Ovary (tissue), 9 donors: ENCODE results near the gene FSTL5. TPM values are rescaled to one million over a fixed set of nuclear protein-coding genes. Genes with fewer than 3 reads are reported as not detected.

ENCODE experiments used
- DNase-seq, 5 donors: peaks; one replicate each; pipeline ENCODE4 v3.0.0-alpha.2; 2019 to 2020
- H3K27ac ChIP-seq, 2 donors: fragments of 200-600 bp; one replicate each; pipeline versions ENCODE4 v1.5.1 to v1.8.0; 2019 to 2022
- H3K27me3 ChIP-seq: fragments of 200-600 bp; one replicate; pipeline ENCODE4 v1.8.0; 2022
- H3K36me3 ChIP-seq: fragments of 200-600 bp; sonication (generic); one replicate; pipeline ENCODE4 v1.5.1; 2019
- H3K4me1 ChIP-seq: one replicate; pipeline ENCODE4 v1.8.1; 2013; ENCODE audit warnings: mild to moderate bottlenecking, moderate library complexity; ENCODE audit not compliant: insufficient read depth
- H3K4me3 ChIP-seq: fragments of 200-600 bp; sonication (generic); one replicate; pipeline ENCODE4 v1.5.1; 2017
- H3K9me3 ChIP-seq, 2 donors: fragments of 200-600 bp in 1 of 2; sonication (generic) in 1 of 2; one replicate each; pipeline versions ENCODE4 v1.5.1 to v1.8.1; 2013 to 2019; ENCODE audit warnings: mild to moderate bottlenecking in 1 of 2, moderate library complexity in 1 of 2
- EP300 ChIP-seq: sonication (generic); formaldehyde crosslinking; IDR thresholded peaks from one replicate; pipeline ENCODE4 v1.6.1; 2017; ENCODE audit warnings: antibody characterized with exemption
- POLR2A ChIP-seq: fragments of 450-650 bp; IDR thresholded peaks from one replicate; pipeline ENCODE4 v1.6.1; 2017; ENCODE audit warnings: antibody characterized with exemption, mild to moderate bottlenecking, moderate library complexity
- WGBS, 3 donors: extraction: QIAGEN DNeasy Blood & Tissue Kit in 1 of 3; methylation state at CpG; one replicate each; pipeline versions ENCODE4 v1.1.5 to v1.1.7; 2013 to 2017; 5-methylcytosine and 5-hydroxymethylcytosine counted together
- intact Hi-C, 4 donors: fragments of 100-400 bp; cut with DNase I; formaldehyde crosslinking; loops; one replicate each; pipeline versions ENCODE4 v1.11.0 to v1.15.1; 2022 to 2023
- polyA plus RNA-seq, 2 donors: library from polyadenylated mRNA; stranded (reverse); fragments of 200-250 nt in 1 of 2; fragments of 350-450 nt in 1 of 2; fragmentation: Illumina TruSeq in 1 of 2; extraction: RNeasy Lipid Tissue Mini Kit (QIAGEN cat#74804) in 1 of 2; gene quantifications; one replicate each; pipeline ENCODE4 v1.2.3, GENCODE V29; 2013 to 2014
- total RNA-seq, 7 donors: library from RNA; depleted of rRNA in 2 of 7; stranded (reverse); fragments of >200 nt in 2 of 7; fragmentation: NEBNext Ultra II Directional in 3 of 7; extraction: Animal tissue kit (Norgen Biotek cat#: 25700) in 3 of 7; gene quantifications; one replicate each; pipeline versions ENCODE4 v1.1.0 to v1.2.4, GENCODE V29; 2016 to 2023
- TF ChIP-seq, protein P1 (sequence below), 3 donors: fragments of 450-650 bp in 2 of 3; fragments of 200-600 bp in 1 of 3; IDR thresholded peaks; one replicate each; pipeline versions ENCODE4 v1.5.1 to v1.8.0; 2016 to 2022; ENCODE audit warnings: antibody characterized with exemption in 3 of 3, mild to moderate bottlenecking in 1 of 3
- donor health status: DM: no; HTN: no; CAD: no; lungs with moderate emphysema.
- donor health status: DM: no; HTN: no; CAD: no.
- donor health status: Bipolar disorder and iron deficiency.
- donor health status: DM: yes; HTN: yes; CAD: no.
- donor health status: DM: no; HTN: no; CAD: no.
- donor health status: DM: yes; HTN: yes; CAD: no.

The FSTL5 gene
- total and polyA plus RNA-seq, 9 donors, result 0.05 TPM; not detected in 8

DNA sequence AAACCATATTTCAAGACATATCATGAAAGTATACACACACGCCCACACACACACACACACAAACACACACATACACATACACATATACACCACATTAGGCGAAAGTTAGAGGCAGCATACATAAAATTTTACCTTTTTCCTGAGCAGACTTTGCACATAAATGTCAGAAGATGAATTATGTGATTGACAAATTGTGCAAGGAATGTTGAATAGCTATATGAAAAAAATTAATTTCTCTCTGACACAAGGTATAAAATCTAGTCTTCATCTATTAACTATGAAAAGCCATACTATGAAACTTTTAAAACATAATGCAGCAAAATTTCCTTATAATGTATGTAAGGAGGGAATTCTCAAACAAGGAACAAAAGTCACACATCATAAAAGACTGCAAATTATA is 24.4 kb downstream of the FSTL5 start:
- DNase-seq, result no peak
- Histone ChIP-seq H3K36me3 (no peaks in the 10 kb centered on the region), H3K4me1 (no peaks in the 10 kb centered on the region), H3K4me3 (no peak overlapping the region), H3K27me3 (no peaks in the 10 kb centered on the region), H3K9me3 (no peaks in the 10 kb centered on the region), H3K27ac (no peak overlapping the region)
- intact Hi-C loops, result no loop called here
- TF ChIP-seq POLR2A (no peak), EP300 (no peak)
- TF ChIP-seq, protein P1, sequence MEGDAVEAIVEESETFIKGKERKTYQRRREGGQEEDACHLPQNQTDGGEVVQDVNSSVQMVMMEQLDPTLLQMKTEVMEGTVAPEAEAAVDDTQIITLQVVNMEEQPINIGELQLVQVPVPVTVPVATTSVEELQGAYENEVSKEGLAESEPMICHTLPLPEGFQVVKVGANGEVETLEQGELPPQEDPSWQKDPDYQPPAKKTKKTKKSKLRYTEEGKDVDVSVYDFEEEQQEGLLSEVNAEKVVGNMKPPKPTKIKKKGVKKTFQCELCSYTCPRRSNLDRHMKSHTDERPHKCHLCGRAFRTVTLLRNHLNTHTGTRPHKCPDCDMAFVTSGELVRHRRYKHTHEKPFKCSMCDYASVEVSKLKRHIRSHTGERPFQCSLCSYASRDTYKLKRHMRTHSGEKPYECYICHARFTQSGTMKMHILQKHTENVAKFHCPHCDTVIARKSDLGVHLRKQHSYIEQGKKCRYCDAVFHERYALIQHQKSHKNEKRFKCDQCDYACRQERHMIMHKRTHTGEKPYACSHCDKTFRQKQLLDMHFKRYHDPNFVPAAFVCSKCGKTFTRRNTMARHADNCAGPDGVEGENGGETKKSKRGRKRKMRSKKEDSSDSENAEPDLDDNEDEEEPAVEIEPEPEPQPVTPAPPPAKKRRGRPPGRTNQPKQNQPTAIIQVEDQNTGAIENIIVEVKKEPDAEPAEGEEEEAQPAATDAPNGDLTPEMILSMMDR (IDR thresholded peaks at IDR 0.05), result no peak
- WGBS, 3 donors, result 53 to 74% (median 60%) methylated on average over 2 of the region's 2 CpGs

DNA sequence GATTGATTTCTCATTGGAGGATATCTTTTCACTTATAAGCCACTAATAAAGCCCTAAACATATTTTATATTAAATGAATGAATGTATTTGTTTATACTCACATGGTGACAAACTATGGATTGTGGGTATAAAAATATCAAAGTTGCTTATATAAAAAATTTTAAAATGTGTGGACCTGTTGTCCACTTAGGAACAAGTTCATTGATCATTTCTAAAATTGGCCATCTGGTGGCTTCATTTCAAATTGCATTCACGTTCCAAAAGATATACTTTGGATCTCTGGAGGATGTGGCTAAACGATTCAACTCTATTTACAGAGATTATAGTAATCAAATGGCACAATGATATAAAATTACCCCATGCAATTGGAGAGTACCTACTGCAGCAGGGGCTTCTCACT is 32.5 kb downstream of the FSTL5 start:
- no peaks in the 10 kb centered on the region for H3K36me3 ChIP-seq
- DNase-seq, result no peak
- no peak overlapping the region for H3K4me3 ChIP-seq
- H3K27ac ChIP-seq, result no peak overlapping the region
- intact Hi-C loops, result no loop called here
- H3K9me3 ChIP-seq, result no peaks in the 10 kb centered on the region
- WGBS, 3 donors, result 15 to 26% (median 19%) methylated on average over 2 of the region's 2 CpGs
- TF ChIP-seq, protein P1 (IDR thresholded peaks at IDR 0.05), result no peak
- TF ChIP-seq EP300, result no peak
- TF ChIP-seq POLR2A, result no peak
- no peaks in the 10 kb centered on the region for H3K4me1 ChIP-seq
- no peaks in the 10 kb centered on the region for H3K27me3 ChIP-seq

DNA sequence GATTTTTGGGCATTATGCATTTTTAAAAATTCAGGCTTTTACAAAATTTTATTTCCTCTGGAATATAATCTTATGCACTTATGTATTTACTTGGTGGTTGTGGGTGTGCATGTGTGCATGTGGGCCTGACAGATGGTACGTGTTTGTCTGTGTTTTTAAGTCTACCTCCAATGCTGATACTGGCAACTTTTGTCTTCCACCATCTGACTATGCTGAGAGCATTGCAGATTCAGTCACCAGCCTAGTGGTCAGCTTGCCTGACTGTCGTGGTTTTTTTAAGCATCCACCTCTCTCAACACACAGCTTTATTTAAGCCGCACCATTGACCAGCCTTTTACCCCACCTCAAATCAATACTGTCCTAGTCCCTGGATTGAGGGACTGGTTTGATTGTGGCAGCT is 37.1 kb downstream of the FSTL5 start:
- H3K4me1 ChIP-seq, result no peaks in the 10 kb centered on the region
- no peaks in the 10 kb centered on the region for H3K27me3 ChIP-seq
- H3K4me3 ChIP-seq, result no peak overlapping the region
- H3K36me3 ChIP-seq, result no peaks in the 10 kb centered on the region
- TF ChIP-seq EP300 (no peak), POLR2A (no peak)
- TF ChIP-seq, protein P1 (IDR thresholded peaks at IDR 0.05), result no peak
- intact Hi-C loops, result no loop called here
- no peak for DNase-seq
- 53 to 72% (median 66%) methylated on average over 3 of the region's 3 CpGs for WGBS, 3 donors
- H3K9me3 ChIP-seq, result no peaks in the 10 kb centered on the region
- no peak overlapping the region for H3K27ac ChIP-seq

DNA sequence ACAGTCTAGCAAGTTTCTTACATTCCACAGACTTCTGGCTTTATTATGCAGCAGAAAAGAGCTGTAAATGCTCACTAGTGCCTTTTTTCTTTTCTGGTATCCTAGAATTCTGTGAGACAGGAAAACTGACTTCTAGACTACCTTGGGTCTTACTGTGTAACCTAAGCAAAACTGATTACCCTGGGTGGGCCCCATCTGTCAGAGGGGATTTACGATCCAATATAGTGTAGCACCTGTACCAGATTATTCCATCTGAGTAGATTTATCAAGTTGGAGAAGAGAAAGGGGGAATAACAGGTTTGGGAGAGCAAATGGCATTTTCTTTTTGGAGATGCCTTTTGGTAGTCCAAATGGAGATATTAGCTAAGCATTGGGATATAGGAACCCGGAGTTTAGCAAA is 46.7 kb downstream of the FSTL5 start:
- intact Hi-C loops, result no loop called here
- no peaks in the 10 kb centered on the region for H3K4me1 ChIP-seq
- no peaks in the 10 kb centered on the region for H3K9me3 ChIP-seq
- DNase-seq, result no peak
- TF ChIP-seq, protein P1 (IDR thresholded peaks at IDR 0.05), result no peak
- no peak for TF ChIP-seq POLR2A
- TF ChIP-seq EP300, result no peak
- H3K27me3 ChIP-seq, result no peaks in the 10 kb centered on the region
- WGBS, 3 donors, result 74 to 84% (median 79%) methylated on average over 2 of the region's 2 CpGs
- no peak overlapping the region for H3K4me3 ChIP-seq
- H3K36me3 ChIP-seq, result no peaks in the 10 kb centered on the region
- H3K27ac ChIP-seq, result no peak overlapping the region
